Measurements from ENCODE around the gene SLC35C1. TPM values are rescaled to one million over a fixed set of nuclear protein-coding genes. Genes with fewer than 3 reads are reported as not detected.

Gene SLC35C1
- total and polyA plus RNA-seq, 2 donors (not counting 3 experiments of a cell fraction or from before 2014, with no cell fraction given), result 8.5 to 19.8 TPM

DNA sequence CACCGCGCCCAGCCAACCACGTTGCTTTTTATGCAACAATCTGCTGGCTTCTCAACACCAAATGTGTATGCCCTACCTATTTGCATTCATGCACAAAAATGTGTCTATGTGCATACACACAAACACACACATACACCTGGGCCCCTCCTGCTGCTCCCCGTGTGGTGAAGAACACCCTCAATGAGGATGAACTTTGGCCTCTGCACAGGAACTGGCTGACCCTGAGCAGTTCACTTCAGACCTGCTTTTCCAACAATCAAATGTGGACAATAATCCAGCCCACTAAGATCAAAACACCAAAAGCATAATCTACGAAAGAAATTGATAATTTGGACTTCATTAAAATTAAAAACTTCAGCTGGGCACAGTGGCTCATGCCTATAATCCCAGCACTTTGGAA, 25.3 kb upstream of the SLC35C1 start:
- Histone ChIP-seq H3K27me3 (ENCODE audit: control insufficient read depth in 2 of 2, insufficient read depth in 2 of 2, low read length in 2 of 2) (no peaks in the 10 kb centered on the region), H3K9ac (replicated peaks; ENCODE audit: extremely low read depth, insufficient read depth, low read length) (no peak overlapping the region), H3K27ac (ENCODE audit: insufficient read depth, low read depth, low read length) (no peak overlapping the region), H3K4me3 (replicated peaks in 1 of 3; ENCODE audit: insufficient read depth in 1 of 3, low read depth in 1 of 3, low read length in 3 of 3) (no peak overlapping the region), H3K79me2 (ENCODE audit: control insufficient read depth, insufficient read depth, low read length) (no peaks in the 10 kb centered on the region), H3K4me1 (ENCODE audit: control insufficient read depth, extremely low read depth, insufficient read depth, low read length) (no peaks in the 10 kb centered on the region), H3K36me3 (ENCODE audit: control insufficient read depth in 2 of 2, extremely low read depth in 1 of 2, insufficient read depth in 2 of 2, low read length in 2 of 2) (no peaks in the 10 kb centered on the region), H3K9me1 (replicated peaks; ENCODE audit: control insufficient read depth, extremely low read depth, insufficient read depth, low read length) (no peaks in the 10 kb centered on the region), H3K4me2 (ENCODE audit: insufficient read depth, low read length) (no peak overlapping the region), H4K20me1 (replicated peaks; ENCODE audit: control insufficient read depth, extremely low read depth, insufficient read depth, low read length) (no peaks in the 10 kb centered on the region), H2AFZ (ENCODE audit: low read depth, low read length) (no peak overlapping the region), H3K9me3 (replicated peaks; ENCODE audit: control insufficient read depth, insufficient read depth, low read length) (no peaks in the 10 kb centered on the region)
- intact Hi-C loops (cut with micrococcal nuclease) (loop anchor here (10.0 kb wide), 1 partner anchor 255 kb away; no protein-coding TSS in a partner anchor), dilution Hi-C loops (cut with MboI; ENCODE audit: extremely low pct_ligation_motif_present, low sequenced_read_pairs) (no loop called here)
- FAIRE-seq (no peak), DNase-seq (ENCODE audit: low read depth, low spot score) (no peak)
- CTCF ChIA-PET, result interaction anchor here (1.2 to 2.6 kb wide), 2 partner anchors 8 to 409 kb away, joined by 3 to 8 read pairs; no protein-coding TSS in a partner anchor
- TF ChIP-seq CTCF (IDR thresholded peaks at IDR 0.05; ENCODE audit: extremely low read depth in 1 of 2, insufficient read depth in 1 of 2, low read depth in 1 of 2, low read length in 2 of 2), result no peak
- no peak for TF ChIP-seq POLR2AphosphoS5 (IDR thresholded peaks at IDR 0.05; ENCODE audit: insufficient read depth, low read depth, low read length)
- TF ChIP-seq GATA2 (IDR thresholded peaks at IDR 0.05; ENCODE audit: insufficient read depth, insufficient read length, low read depth, low read length), result no peak
- no peak for TF ChIP-seq MYC (IDR thresholded peaks at IDR 0.05; ENCODE audit: low read depth, low read length)
- TF ChIP-seq FOS (IDR thresholded peaks at IDR 0.05; ENCODE audit: borderline replicate concordance, insufficient read depth, low read length), result no peak
- TF ChIP-seq POLR2A (IDR thresholded peaks at IDR 0.05; ENCODE audit: low read depth, low read length), result no peak
- no peak for TF ChIP-seq JUN (IDR thresholded peaks at IDR 0.05; ENCODE audit: borderline replicate concordance, insufficient read depth, insufficient read length, low read depth)
- TF ChIP-seq, protein P1, sequence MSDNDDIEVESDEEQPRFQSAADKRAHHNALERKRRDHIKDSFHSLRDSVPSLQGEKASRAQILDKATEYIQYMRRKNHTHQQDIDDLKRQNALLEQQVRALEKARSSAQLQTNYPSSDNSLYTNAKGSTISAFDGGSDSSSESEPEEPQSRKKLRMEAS (IDR thresholded peaks at IDR 0.05; ENCODE audit: insufficient read depth, insufficient read length), result no peak
- TF ChIP-seq EZH2 (IDR thresholded peaks at IDR 0.05; ENCODE audit: borderline replicate concordance, low read depth, low read length, severe bottlenecking), result no peak
- BruUV-seq (replicated peaks), result no TSS peak
- POLR2A ChIA-PET, result no interaction called here
